ENCODE measurements around the gene FAM120B.

FAM120B gene

GRCh38 chr6:170453586-170454511 is 147.3 kb downstream of the FAM120B start:
- H3K4me3 ChIP-seq (ENCODE audit: low read depth, low read length), result no peak overlapping the region
- no peak for TF ChIP-seq CTCF (IDR thresholded peaks at IDR 0.05; ENCODE audit: borderline replicate concordance, insufficient read depth, low read depth, low read length)

GRCh38 chr6:170454512-170455285 is 148.1 kb downstream of the FAM120B start:
- TF ChIP-seq CTCF (IDR thresholded peaks at IDR 0.05; ENCODE audit: borderline replicate concordance, insufficient read depth, low read depth, low read length), result no peak
- H3K4me3 ChIP-seq (ENCODE audit: low read depth, low read length), result no peak overlapping the region

GRCh38 chr6:170455335-170455979 is 148.9 kb downstream of the FAM120B start:
- TF ChIP-seq CTCF (IDR thresholded peaks at IDR 0.05; ENCODE audit: borderline replicate concordance, insufficient read depth, low read depth, low read length), result no peak
- no peak overlapping the region for H3K4me3 ChIP-seq (ENCODE audit: low read depth, low read length)

- H3K4me3 ChIP-seq (ENCODE audit: low read depth, low read length), result no peak overlapping the region
- no peak for TF ChIP-seq CTCF (IDR thresholded peaks at IDR 0.05; ENCODE audit: borderline replicate concordance, insufficient read depth, low read depth, low read length)
Observed at GRCh38 chr6:170456334-170456733, 149.8 kb downstream of the FAM120B start.

Measured in GM12875 (cell line).